HG02852 (cell line): ENCODE results near the gene HEXD.
"Not testable (repeated sequence)": the region's sequence is repeated elsewhere in the genome, so short reads cannot be mapped to it uniquely, and the experiment has no call there.

Experiments
- ATAC-seq: cut with Tn5 transposase; IDR thresholded peaks from one replicate; pipeline ENCODE4 v1.9.1; 2021; ENCODE audit warnings: mild to moderate bottlenecking, moderate library complexity; ENCODE audit not compliant: unreplicated experiment

HEXD gene

GRCh38 chr17:82418001-82418986 is at the start of gene HEXD, which contains the start of gene OGFOD3:
Gene HEXD (plus strand): TSS chr17:82418347. CDS start chr17:82419800, 1,453 bp downstream.
Gene OGFOD3 (minus strand): TSS chr17:82418586. CDS start chr17:82418485, 101 bp downstream.
- ATAC-seq, result peak; percentile 71

DNA sequence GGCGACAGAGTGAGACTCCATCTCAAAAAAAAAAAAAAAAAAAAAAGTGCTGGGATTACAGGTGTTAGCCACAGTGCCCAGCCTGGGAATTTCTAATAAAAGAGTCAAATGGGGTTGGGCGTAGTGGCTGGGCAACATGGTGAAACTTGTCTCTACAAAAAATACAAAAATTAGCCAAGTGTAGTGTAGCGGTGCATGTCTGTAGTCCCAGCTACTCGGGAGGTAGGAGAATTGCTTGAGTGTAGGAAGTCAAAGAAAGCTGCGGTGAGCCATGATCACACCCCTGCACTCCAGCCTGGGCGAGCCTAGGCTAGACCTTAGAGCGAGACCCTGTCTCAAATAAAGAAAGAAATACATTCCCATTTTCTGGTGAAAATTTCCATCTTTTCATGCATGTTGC is 48.9 kb upstream of the HEXD start:
- no peak for ATAC-seq

DNA sequence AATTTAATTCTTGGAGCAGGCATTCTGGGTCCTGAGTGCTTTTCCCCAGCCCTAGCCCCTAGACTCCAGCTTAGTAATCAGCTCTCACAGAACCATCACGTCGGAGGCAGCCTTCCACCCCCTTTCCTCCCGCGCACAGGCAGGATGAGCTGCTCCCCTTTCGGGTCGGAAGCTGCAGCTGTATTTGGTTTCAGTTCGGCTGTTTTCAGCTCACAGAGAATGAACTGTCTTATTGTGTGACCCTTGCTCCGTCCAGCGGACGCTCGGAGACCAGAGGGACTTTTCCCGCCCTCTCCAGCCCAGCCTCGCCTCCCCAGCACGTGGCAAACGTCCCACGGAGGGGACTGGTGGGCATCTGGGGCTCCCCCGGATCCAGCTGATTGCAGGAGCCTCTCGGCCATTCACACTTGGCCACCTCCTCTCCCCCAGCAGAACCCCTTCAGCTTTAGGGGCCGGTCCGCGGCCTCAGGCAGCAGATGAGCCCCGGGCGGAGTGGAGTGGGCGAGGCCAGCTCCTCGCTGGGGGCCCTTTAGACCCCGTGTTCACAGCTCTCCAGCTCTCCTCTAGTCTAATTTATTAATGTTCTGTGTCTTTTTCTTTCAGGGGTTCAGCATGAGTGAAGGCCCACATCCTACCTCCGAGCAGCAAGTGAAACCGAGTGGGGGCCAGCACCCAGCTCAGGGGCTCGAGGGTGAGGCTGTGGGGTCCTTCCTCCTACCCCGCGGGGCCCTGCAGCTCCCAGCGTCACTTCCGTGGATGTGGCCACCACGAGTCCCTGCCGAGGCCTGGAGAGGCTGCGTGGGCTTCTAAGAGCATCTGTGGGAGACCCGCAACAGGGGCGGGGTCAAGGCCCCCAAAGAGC is 47.4 kb upstream of the HEXD start:
- no peak for ATAC-seq

DNA sequence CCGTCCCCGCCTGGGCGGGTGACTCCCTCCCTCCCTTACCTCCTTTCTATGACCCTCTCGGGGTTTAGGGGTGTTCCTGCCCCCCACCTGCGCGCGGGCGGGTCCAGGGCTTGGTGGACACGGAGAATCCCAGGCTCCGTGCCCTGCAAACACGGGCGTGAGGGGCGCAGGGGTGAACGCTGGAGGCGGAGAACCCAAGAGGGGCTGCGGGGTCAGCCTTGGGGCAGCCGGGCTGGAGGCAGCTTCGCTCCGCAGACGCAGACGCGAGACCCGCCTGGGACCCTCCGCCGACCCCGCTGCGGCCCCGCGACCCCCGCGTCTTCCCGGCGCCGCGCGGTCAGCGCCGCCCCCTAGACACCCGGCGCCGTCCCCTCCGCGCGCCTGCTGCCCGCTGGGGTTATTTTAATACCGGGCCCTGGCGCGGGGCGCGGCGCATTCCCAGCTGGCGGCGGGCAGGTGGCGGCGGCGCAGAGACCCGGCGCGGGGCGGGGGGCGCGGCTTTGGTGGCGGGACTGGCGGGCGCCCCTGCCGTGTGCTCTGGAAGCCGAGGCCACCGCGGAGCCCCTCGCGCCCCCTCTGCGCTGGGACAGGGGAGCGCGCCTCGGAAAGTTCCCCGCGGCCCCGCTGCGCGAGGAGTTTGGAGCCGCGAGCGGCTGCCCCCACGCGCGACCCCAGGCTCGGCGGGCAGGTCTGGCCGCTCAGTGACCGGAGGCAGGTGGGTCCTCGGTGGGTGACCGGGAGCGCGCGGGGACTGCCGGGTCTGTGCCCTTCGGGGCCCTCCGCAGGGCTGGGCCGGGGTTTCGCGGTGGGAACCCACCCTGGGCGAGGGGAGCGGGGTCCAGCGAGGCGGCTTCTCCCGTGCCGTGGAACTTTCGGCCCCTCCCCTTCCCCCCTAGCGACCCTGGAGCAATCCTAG is 46.6 kb upstream of the HEXD start, which contains the start of gene UTS2R:
UTS2R (plus strand) TSS at position 433 of the 916 bp plus-strand sequence. CDS start 2,560 bp downstream, outside the sequence.
- no peak for ATAC-seq

- ATAC-seq, result no peak
Observed at GRCh38 chr17:82372249-82373071, 45.7 kb upstream of the HEXD start.

- not testable (repeated sequence) for ATAC-seq
Observed at GRCh38 chr17:82373072-82373452, 45.1 kb upstream of the HEXD start.

DNA sequence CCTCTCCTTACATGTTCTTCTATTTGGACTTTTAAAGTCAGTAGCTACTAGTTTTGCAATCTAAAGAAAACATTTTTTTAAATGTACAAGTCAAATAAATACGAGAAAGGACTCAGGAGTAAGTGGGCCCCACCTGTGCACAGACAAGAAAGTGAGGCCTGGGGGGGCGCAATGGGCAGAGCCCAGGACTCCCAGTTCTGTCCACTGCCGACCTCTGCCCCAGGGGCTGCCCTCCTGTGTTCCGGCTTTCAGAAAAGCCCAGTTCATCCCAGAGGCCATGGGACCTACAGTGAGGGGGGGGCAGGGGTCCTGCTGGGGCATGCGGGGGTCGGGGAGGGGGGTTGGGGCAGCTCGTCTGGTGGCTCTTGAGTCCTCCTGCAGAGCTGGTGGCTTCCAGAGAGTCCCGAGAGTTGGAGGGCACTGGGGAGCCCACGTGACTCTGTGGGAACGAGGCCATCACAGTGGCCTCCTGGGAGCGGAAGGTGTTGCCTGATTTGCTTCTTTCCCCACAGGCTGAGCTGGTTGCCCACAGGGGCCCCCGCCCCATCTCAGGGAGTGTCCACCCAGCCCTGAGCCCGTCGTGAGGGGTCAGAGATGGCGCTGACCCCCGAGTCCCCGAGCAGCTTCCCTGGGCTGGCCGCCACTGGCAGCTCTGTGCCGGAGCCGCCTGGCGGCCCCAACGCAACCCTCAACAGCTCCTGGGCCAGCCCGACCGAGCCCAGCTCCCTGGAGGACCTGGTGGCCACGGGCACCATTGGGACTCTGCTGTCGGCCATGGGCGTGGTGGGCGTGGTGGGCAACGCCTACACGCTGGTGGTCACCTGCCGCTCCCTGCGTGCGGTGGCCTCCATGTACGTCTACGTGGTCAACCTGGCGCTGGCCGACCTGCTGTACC is 44.2 kb upstream of the HEXD start:
- ATAC-seq, result no peak

DNA sequence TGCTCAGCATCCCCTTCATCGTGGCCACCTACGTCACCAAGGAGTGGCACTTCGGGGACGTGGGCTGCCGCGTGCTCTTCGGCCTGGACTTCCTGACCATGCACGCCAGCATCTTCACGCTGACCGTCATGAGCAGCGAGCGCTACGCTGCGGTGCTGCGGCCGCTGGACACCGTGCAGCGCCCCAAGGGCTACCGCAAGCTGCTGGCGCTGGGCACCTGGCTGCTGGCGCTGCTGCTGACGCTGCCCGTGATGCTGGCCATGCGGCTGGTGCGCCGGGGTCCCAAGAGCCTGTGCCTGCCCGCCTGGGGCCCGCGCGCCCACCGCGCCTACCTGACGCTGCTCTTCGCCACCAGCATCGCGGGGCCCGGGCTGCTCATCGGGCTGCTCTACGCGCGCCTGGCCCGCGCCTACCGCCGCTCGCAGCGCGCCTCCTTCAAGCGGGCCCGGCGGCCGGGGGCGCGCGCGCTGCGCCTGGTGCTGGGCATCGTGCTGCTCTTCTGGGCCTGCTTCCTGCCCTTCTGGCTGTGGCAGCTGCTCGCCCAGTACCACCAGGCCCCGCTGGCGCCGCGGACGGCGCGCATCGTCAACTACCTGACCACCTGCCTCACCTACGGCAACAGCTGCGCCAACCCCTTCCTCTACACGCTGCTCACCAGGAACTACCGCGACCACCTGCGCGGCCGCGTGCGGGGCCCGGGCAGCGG is 43.4 kb upstream of the HEXD start:
- no peak for ATAC-seq

DNA sequence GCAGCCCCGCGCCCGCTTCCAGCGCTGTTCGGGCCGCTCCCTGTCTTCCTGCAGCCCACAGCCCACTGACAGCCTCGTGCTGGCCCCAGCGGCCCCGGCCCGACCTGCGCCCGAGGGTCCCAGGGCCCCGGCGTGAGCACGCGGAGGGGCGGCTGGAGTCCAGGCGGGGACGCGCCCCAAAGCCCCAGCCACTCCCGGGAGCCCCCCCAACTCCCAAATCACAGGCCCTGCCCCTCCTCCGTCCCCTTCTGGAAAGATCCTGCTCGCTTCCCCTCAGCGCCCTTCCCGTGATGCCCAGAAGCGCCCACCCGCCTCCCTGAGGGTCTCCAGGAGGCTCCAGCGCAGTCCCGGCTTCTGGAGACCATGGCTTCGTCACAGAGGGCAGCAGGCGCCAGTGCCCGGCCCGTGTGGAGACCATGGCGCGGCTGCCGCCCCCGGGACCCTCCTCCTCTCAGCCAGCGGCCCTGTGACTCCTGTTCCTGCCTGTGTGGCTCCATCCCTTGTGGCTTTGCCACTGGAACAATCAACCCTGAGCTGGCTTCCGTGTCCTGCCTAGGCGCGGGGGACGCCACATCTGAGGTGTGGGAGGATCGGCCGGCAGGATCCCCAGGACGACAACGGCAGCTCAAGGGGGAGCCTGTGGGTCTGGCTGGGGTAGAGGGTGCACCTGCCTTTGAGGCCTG is 42.6 kb upstream of the HEXD start:
- ATAC-seq, result no peak

GRCh38 chr17:82376042-82376730 is 42.0 kb upstream of the HEXD start:
- no peak for ATAC-seq

DNA sequence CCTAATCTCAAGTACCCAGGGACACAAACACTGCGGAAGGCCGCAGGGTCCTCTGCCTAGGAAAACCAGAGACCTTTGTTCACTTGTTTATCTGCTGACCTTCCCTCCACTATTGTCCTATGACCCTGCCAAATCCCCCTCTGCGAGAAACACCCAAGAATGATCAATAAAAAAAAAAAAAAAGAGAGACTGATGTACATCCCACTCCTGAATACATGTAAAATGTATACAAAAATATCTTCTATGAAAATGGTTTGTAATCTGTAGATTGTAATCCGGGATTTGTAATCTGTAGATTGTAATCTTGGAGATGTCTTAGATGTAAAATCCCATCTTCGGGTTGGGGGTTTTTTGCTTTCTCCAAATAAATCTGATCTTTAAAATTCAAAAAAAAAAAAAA is 40.9 kb upstream of the HEXD start:
- not testable (repeated sequence) for ATAC-seq

DNA sequence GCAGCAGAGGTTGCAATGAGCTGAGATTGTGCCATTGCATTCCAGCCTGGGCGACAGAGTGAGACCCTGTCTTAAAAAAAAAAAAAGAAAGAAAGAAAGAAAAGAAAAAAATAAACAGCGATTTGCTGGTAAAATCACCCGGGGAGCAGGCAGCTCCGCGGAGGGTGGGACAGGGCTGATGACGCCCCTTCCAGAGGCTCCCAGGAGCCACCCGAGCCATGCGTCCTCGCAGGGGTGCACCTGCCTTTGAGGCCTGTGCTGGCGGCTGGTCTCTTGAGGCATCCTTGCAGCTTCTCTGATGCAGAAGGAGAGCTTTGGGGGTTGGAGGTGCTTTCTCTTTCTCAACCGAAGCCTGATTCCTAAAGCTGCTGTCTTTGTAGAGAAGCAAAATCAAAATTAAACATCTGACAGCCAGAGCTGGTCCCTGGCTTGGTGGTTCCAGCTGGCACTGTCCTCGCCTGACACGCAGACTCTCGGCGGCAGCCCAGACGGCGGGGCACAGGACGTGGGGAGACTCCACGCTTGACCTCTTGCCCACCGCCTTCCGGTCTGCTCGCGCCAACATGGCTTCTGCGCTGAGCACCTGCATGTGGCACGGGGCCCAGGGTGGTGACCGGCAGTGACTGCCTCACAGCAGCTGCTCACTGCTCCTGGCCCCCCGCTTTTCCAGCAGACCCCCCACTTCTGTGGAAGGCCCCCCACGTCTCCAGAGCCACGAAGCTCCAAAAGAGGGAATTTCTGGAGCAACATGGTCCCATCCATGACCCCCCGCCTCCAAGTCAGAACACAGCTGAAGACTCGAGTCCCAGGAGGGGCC is 40.0 kb upstream of the HEXD start:
- ATAC-seq, result no peak

GRCh38 chr17:82378741-82379021 is 39.5 kb upstream of the HEXD start:
- no peak for ATAC-seq

GRCh38 chr17:82380860-82381702 is 37.1 kb upstream of the HEXD start:
- ATAC-seq, result no peak

DNA sequence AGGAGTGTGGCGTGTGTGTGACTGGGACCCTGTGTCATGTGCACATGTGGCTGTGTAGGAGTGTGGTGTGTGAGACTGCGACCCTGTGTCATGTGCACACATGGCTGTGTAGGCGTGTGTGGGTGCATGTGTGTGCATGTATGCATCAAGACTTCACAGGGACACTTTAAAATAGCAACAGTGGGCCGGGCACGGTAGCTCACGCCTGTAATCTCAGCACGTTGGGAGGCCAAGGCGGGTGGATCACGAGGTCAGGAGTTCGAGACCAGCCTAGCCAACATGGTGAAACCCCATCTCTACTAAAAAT is 36.5 kb upstream of the HEXD start:
- ATAC-seq, result not testable (repeated sequence)
